Skeletal muscle cell (primary cell): ENCODE measurements around the gene PCDH19.

Experiments used
- DNase-seq: peaks from one replicate; pipeline ENCODE4 v3.0.0-alpha.2; 2010; ENCODE audit warnings: low read depth
- H3K4me3 ChIP-seq: 2 replicates; pipeline ENCODE4 v1.5.1; 2011; ENCODE audit warnings: low read depth, mild to moderate bottlenecking, control low read depth, low read length, moderate library complexity

PCDH19 gene

DNA sequence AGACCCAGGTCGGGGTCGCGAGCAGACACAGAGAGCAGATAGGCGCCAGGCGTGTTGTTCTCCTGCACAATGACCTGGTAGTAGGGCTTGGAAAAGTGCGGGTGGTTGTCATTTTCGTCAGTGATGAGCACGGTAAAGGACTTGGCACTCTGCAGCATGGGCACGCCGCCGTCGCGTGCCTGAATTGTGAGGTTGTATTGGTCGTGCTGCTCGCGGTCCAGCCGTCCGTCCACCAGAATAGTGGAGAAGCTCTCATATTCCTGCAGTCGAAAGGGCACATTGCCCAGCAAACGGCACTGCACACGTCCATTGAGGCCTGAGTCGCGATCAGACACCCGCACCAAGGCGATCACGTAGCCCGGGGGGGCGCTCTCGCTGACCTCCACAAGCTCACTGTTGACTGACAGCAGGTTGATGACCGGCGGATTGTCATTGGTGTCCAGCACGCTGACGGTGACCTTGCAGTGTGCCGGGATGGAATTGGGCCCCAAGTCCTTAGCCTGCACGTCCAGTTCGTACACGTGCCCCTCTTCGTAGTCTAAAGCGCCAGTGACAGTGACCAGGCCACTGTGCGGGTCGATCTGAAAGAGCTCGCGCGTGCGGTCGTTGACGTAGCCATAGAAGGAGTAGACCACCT, 2.8 kb downstream of the PCDH19 start:
- no peak overlapping the region for H3K4me3 ChIP-seq
- no peak for DNase-seq

DNA sequence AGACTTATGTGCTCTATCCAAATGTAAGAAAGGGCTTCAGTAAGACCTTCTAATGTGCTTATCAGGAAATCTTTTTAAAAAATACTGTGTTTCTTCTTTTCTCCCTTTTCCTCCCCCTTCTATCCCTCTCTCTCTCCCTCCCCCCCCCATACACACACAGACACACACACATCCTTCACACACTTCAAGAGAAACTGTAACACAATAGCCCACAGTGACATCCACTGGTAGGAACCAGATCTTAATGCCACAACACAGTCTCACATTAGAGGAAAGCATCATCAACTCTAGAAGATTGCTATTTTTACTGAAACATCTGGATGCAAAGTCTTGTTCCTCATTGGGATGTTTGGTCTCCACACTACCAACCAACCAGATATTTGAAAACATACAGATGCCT, 4.6 kb downstream of the PCDH19 start:
- H3K4me3 ChIP-seq: no peak overlapping the region

DNA sequence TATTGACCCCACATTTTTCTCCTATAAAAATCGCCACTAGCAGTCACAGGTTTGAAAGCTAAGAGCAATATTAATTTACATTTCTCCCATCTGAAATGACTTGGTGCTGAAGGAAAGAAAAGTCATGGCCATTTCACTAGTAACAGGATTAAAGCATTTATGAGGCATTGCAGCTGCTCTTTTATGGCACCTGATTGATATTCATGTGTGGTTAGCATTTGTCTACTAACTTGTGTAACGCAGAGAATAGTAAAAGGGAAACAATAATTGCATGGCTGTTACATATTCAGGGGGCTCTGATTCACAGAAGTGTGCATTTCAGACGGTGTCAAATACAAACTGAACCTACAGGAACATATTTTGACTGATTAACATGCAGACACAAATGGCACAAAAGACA, 5.2 kb downstream of the PCDH19 start:
- no peak overlapping the region for H3K4me3 ChIP-seq
- DNase-seq: no peak

More for the DNA sequence above, 4.6 kb downstream of the PCDH19 start:
- no peak for DNase-seq

DNA sequence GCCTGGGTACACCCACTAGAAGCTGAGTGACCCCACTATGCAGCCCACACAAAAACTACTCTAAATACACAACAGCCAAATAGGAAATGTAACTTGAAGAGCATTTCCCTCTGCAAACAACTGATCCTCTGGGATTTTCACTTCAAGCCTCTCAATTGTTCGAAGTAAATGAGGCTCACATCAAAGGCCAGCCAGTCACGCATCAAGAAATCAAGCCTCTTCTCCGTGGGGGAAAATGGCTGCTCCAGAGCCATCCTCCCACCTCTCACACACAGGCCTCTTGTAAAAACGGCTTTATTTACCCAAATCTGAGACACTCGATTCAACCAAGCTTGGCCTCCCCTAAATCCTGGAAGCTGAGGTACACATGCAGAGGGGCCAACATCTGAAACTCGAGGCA, 14.3 kb downstream of the PCDH19 start:
- no peak overlapping the region for H3K4me3 ChIP-seq
- DNase-seq: no peak

DNA sequence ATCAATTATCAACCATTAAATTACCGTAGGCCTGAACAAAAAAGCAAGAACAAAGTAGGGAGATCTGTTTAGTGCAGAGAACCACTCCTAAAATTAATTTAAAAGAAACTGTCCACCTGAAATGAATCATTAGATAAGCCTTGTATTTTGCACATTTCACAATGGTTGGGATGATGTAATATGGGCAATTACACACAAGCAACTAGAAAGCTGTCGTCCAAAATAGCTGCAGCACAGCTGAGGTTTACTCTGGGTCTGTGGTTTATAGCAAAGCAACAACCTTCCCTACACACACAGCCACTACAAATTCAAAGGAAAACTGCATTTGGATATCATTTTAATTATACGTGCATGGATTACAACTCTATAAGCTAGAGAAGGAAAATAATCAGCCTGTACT, 28.5 kb downstream of the PCDH19 start:
- peak; percentile 24 for DNase-seq
- no peak overlapping the region for H3K4me3 ChIP-seq

DNA sequence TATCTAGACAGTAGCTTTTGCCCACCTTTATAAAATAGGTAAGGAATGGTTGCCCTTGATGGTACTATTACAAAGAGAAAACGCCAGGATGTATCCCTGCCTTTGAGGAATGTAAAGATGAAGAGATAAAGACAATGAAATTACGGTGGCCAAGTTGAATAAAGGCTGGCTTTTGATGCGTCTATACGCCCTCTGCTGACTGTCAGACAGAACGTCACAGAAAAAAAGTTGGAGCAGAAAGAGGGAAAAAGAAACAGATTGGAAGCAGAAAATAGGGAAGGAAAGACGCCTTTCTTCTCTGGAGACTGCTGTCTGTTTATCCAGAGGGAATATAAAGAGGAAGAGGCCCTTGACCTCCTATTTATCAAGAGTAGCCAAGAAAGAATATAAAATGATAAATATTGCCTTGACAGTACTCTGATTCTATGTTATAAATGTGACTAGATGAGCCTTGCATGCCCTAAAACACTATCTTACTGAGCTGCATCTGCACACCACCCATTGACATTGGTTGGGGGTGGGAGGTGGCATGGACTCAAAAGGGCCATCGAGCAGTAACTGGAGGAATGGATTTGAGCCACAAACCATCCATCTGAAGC, 30.6 kb downstream of the PCDH19 start:
- DNase-seq: no peak

DNA sequence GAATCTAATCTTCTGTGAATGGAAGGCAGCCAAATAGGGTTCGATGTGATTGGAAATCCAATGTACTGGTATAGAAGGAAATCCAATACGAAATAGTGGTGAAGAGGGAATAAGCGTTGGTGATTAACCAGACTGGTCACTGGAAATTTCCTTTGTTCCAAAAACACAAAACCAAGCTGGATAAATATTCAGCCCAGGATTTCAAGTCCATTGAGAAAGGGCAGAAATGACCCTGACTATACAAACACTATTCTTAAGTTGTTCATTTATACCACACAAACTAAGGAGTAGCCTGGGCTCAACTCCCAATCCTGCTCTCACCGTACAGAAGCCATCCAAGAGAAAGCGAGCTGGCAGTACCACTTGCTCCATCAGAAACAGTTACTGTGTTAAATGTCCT, 32.2 kb downstream of the PCDH19 start:
- H3K4me3 ChIP-seq: no peak overlapping the region
- DNase-seq: no peak

More for the DNA sequence above, 30.6 kb downstream of the PCDH19 start:
- H3K4me3 ChIP-seq: no peak overlapping the region

DNA sequence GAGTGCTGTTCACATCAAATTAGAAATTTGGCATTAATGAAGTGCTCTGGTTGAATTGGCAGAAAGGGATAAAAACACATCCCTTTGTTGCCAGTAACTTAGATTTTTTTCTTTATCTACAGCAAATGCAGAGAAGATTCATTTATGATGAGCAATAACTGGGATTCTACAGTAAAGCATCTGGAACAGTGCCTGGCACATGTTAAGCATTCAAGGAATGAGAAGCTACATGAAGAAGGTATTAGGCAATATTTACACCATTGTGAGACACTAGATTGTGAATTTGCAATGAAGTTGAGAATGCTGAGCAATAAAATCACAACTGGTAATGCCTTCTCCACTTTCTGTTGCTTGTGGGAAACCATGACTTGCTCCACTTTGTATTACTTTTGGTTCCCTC, 33.5 kb downstream of the PCDH19 start:
- no peak for DNase-seq
- no peak overlapping the region for H3K4me3 ChIP-seq

DNA sequence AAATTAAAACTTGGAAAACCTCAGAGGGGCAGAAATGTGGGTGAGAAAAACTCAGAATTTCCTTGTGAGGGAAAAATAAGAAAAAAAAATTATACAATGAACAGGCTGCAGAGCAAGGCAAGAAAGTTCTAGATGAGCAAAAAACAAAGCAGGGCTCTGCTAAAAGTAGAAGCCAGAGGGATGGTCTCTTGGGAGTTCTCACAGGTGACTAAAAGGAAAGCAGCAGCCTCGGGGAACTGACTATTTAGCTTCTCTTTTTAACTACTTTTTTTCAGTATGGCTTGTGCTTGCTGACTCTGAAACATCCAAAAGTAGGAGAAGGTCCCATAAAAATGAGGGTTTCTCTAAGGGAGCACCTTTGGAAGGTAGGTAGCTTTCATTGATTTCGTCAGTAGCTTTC, 36.4 kb downstream of the PCDH19 start:
- H3K4me3 ChIP-seq: no peak overlapping the region
- DNase-seq: no peak

DNA sequence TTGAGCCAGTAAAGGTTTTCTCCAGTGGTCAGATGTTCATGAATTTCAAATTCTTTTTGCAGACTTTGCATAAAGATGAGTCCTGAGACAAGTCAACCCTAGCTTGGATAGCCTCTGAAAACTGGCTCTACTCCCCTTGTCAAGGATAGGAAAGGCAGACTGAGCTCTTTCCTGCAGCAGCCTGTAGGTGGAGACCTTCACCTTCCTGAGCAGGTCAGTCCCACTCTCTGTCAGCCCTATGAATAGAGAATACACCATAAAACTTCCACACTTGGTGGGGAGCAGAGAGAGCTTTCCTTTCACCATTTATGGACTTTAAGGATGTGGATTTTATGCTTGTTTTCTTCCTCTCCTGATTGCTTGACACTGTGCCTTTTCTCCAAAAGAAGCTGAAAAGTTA, 41.9 kb downstream of the PCDH19 start:
- no peak for DNase-seq
- no peak overlapping the region for H3K4me3 ChIP-seq

DNA sequence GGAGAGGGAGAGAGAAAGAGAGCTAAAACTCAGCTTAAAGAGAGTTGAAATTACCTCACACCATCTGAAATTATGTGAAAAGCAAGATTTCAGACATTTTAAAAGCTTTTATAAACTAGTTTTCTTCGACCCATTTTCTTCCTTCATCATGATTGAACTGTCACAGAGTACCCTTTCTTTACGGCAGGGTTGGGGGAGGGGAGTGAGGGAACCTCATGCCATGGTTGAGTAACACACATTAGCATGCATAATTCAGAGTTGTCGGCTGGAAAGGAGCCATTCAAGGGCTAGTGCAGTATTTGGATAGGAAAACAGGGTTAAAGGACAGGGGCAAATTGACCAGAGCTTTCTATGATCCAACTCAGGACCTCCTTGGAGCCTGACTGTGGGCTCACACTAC, 46.2 kb downstream of the PCDH19 start:
- no peak overlapping the region for H3K4me3 ChIP-seq
- DNase-seq: no peak

DNA sequence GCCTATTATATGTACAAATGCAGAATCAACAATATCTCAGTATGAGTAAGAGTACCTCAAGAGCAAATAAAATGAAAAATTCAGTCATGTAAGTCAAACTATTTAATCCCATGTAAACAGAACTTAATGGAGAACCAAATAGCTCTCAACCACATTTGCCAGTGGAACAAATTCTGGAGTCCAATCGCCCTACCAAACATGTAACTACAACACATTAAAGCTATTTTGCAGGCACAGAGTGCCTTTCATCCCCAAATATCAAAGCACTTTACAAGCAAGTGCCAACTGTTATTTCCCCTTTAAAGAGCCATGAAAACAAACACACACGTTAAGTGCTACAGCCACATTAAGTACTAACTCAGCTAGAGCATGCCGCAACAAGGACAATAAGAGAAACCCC, 51.3 kb downstream of the PCDH19 start:
- DNase-seq: no peak
- no peak overlapping the region for H3K4me3 ChIP-seq

DNA sequence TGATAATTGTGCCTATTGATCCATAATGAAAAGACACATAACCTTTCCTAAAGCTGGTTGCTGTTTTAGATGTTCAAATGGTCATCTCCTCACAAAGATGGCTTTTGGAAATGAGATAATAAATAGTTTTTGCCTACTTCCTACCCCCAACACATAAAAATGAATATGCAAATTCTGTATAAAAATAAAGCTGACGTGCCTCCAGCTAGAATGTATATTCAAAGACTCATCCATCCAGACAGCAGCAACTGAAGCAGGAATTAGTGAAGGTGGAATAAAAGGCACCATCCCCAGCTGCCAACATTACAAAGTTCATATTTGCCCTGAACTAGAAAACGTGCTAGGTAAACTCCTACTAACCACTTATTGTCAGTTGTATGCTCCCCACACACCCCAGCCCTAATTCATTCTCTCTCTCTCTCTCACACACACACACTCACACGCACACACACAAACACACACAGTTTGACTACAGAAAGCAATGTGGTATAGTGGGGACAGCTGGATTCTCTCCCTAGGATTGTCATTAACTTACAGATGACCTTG, 53.6 kb downstream of the PCDH19 start:
- DNase-seq: no peak
- no peak overlapping the region for H3K4me3 ChIP-seq

DNA sequence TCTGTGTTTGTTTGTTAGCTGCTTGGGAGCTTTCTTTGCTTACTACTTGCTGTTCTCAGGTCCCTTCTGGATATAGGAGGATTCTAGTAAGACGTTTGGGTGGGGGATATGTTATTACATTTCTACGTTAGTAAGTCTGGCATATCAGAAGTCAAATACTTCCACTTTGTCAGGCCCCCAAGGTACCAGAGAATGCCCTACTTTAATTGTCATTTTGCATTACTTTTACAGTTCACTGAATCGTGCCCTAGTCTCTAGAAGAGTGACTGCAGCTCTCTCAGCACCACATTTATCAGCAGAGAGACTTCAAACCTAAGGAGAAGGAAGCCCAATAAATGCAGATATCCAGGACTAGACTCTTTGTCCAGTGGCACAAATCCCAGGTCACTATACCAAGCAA, 54.4 kb downstream of the PCDH19 start:
- DNase-seq: no peak
- H3K4me3 ChIP-seq: no peak overlapping the region

DNA sequence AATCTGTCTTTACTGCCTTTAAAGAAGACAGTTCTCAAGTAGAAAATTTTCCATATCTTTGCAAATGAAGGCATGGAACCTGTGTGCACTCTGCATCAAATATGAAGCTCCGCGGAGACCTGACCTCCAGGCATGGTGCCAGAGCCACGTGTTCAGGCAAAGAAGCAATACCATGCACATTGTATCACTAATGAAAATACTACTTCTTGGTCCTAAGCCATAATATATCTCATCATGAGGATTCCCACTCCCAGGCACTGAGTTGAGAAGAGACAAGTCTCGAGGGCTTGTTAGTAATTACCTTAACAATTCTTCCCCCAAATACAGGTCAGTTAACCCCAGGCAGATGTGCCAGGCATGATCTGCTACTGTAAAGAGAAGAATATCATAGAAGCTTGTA, 56.7 kb downstream of the PCDH19 start:
- DNase-seq: no peak
- H3K4me3 ChIP-seq: no peak overlapping the region

DNA sequence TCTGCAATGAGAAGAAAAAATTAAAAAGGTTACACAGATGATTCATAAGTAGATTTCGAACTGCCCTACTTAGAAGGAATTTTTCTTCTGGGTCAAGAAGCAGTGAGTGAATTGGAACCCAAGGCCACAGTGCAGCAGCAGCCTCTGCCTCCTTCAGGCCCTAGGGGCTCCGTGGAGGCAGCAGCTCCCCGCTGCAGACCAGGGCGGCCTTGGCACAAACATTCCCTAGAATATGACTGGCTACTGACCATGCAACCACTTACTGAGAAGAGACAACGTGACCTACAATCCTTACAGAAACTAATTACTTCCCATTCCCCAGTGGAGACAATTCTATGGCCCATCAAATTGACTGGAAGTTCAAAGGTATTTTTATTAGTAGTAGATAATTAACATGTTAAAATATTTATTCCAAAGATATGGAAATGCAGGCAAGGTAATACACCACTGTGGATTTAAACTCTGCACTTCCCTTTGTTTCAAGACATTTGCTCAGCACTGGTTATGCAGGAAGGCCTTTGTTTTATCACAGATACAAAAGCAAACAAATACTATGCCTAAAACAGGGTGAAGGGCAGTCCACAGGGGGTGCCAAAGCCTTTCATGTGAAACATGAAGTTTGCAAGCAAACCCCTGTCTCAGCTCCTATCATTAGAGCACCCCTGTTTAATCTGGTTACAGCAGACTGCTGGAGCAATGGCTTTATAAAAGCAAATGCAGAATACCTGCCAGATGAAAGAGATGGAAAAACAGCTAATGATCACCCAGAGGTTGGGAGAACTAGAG, 59.2 kb downstream of the PCDH19 start:
- H3K4me3 ChIP-seq: no peak overlapping the region
- no peak for DNase-seq

DNA sequence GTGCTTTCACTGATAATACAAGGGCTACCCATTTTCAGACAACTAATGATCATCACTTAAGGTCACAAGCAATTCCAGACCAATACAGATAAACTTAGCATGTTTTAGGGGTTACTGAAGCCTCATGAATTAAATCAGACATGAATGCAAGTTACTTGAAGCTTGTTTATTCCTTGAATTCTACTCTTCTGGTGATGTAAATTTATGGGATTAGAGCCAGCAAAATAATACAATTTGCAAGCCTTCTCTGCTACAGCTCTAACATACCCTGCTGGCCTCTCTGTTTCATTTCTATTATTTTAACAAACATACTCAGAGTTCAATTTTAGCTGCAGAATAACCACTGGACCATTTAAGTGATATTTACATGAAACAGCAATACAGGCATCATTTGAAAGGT, 60.7 kb downstream of the PCDH19 start:
- DNase-seq: no peak
- no peak overlapping the region for H3K4me3 ChIP-seq

DNA sequence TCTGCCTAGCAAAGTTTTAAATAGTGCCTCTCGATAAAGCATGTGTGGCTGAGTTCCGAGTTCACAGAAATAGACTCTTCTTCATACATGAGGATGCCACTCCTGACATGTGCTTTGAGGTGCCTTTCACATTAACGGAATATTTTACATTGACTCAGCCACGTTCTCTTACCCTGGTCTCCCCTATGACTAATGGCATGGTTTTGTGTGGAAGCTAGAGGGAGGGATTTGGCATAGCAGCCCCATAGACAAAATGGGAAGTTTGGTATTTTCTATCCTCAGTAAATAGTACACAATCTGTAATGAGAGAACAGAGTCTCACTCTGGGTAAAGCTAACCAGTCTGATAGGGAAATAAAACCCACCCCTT, 68.9 kb downstream of the PCDH19 start:
- no peak for DNase-seq
- H3K4me3 ChIP-seq: no peak overlapping the region

DNA sequence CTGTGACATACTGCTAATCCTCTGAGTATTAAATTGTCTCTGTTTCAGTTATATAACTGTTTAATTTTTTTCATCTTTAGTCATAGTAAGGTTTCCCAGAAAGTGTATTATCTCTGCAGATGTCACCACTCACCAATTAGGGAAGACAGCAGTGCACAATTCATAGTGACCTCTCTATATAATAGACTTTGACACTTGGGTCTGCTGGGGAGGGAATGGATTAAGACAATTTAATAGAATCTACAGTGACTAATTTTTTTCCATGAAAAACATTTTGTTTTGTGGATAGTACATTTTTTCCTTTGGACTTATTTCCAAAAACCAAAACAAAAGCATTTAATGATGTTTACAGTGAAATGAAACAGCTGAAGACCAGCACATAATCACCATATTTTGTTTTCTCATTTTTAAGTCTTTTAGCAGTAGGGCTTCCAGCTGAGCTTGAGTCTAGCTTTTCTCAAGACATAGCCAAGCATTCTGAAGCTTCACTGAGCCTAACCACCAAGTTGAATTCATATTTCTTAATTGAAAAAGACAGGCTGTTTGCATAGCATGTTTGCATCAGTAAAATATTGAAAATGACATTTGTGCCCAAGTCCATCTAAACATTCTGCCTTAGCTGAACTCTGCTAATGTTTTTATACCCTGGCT, 69.5 kb downstream of the PCDH19 start:
- H3K4me3 ChIP-seq: no peak overlapping the region
- no peak for DNase-seq

DNA sequence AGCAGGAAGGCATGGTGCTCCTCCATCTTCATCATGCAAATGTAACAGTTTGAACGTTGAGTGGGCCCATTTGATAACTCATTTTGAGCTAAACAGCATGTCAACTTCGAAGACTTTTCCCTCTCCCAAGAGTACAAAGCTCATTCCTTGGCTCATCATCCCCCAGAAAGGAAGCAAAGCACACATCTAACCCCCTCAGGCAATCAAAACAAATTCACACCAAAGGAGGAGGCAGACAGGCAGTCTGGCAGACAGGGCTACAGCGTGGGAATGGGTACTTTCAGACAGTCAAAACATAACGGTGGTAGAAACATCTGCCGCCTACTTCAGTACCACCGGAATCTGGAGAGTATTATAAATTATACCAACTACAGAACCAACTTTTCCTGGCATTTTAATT, 81.7 kb downstream of the PCDH19 start:
- DNase-seq: no peak

More for the DNA sequence above, 81.7 kb downstream of the PCDH19 start:
- H3K4me3 ChIP-seq: no peak overlapping the region
